ENCODE data around the gene SUCLG2. TPM values are rescaled to one million over a fixed set of nuclear protein-coding genes. Genes with fewer than 3 reads are reported as not detected.

SUCLG2 gene
- total RNA-seq, 1 donor from 2014 or later, result 33.8 TPM

GRCh38 chr3:67529915-67530314, 124.5 kb downstream of the SUCLG2 start:
- H3K27me3 Mint-ChIP-seq (ENCODE audit: unreplicated experiment), result no peaks in the 10 kb centered on the region
- H3K4me1 Mint-ChIP-seq (ENCODE audit: unreplicated experiment), result peaks cover 14% of the 10 kb centered on the region
- no peak for DNase-seq (ENCODE audit: low spot score)
- no peak overlapping the region for H3K27ac Mint-ChIP-seq (ENCODE audit: unreplicated experiment)
- H3K9me3 Mint-ChIP-seq (ENCODE audit: unreplicated experiment), result no peaks in the 10 kb centered on the region
- H3K36me3 Mint-ChIP-seq (ENCODE audit: low read depth, unreplicated experiment), result peaks cover 4% of the 10 kb centered on the region
- TF ChIP-seq CTCF (IDR thresholded peaks at IDR 0.05; ENCODE audit: unreplicated experiment), result no peak
- H3K4me3 Mint-ChIP-seq (ENCODE audit: unreplicated experiment), result no peak overlapping the region

GRCh38 chr3:67529337-67529736, 125.1 kb downstream of the SUCLG2 start:
- DNase-seq (ENCODE audit: low spot score), result no peak
- peaks cover 4% of the 10 kb centered on the region for H3K36me3 Mint-ChIP-seq (ENCODE audit: low read depth, unreplicated experiment)
- no peaks in the 10 kb centered on the region for H3K27me3 Mint-ChIP-seq (ENCODE audit: unreplicated experiment)
- no peak overlapping the region for H3K4me3 Mint-ChIP-seq (ENCODE audit: unreplicated experiment)
- H3K9me3 Mint-ChIP-seq (ENCODE audit: unreplicated experiment), result no peaks in the 10 kb centered on the region
- H3K27ac Mint-ChIP-seq (ENCODE audit: unreplicated experiment), result no peak overlapping the region
- no peak for TF ChIP-seq CTCF (IDR thresholded peaks at IDR 0.05; ENCODE audit: unreplicated experiment)
- peaks cover 14% of the 10 kb centered on the region for H3K4me1 Mint-ChIP-seq (ENCODE audit: unreplicated experiment)

GRCh38 chr3:67526246-67526645, 128.2 kb downstream of the SUCLG2 start:
- no peak for DNase-seq (ENCODE audit: low spot score)
- Mint-ChIP-seq H3K27me3 (ENCODE audit: unreplicated experiment) (no peaks in the 10 kb centered on the region), H3K27ac (ENCODE audit: unreplicated experiment) (no peak overlapping the region), H3K36me3 (ENCODE audit: low read depth, unreplicated experiment) (peaks cover 4% of the 10 kb centered on the region), H3K4me1 (ENCODE audit: unreplicated experiment) (peaks cover 14% of the 10 kb centered on the region), H3K9me3 (ENCODE audit: unreplicated experiment) (no peaks in the 10 kb centered on the region), H3K4me3 (ENCODE audit: unreplicated experiment) (no peak overlapping the region)
- no peak for TF ChIP-seq CTCF (IDR thresholded peaks at IDR 0.05; ENCODE audit: unreplicated experiment)

GRCh38 chr3:67524046-67524445, 130.4 kb downstream of the SUCLG2 start:
- no peaks in the 10 kb centered on the region for H3K27me3 Mint-ChIP-seq (ENCODE audit: unreplicated experiment)
- H3K27ac Mint-ChIP-seq (ENCODE audit: unreplicated experiment), result no peak overlapping the region
- DNase-seq (ENCODE audit: low spot score), result no peak
- no peaks in the 10 kb centered on the region for H3K9me3 Mint-ChIP-seq (ENCODE audit: unreplicated experiment)
- no peak overlapping the region for H3K4me3 Mint-ChIP-seq (ENCODE audit: unreplicated experiment)
- peaks cover 10% of the 10 kb centered on the region for H3K4me1 Mint-ChIP-seq (ENCODE audit: unreplicated experiment)
- H3K36me3 Mint-ChIP-seq (ENCODE audit: low read depth, unreplicated experiment), result peaks cover 4% of the 10 kb centered on the region
- no peak for TF ChIP-seq CTCF (IDR thresholded peaks at IDR 0.05; ENCODE audit: unreplicated experiment)

GRCh38 chr3:67522081-67522480, 132.3 kb downstream of the SUCLG2 start:
- no peak overlapping the region for H3K27ac Mint-ChIP-seq (ENCODE audit: unreplicated experiment)
- H3K9me3 Mint-ChIP-seq (ENCODE audit: unreplicated experiment), result no peaks in the 10 kb centered on the region
- no peak for TF ChIP-seq CTCF (IDR thresholded peaks at IDR 0.05; ENCODE audit: unreplicated experiment)
- no peaks in the 10 kb centered on the region for H3K36me3 Mint-ChIP-seq (ENCODE audit: low read depth, unreplicated experiment)
- no peak overlapping the region for H3K4me3 Mint-ChIP-seq (ENCODE audit: unreplicated experiment)
- H3K4me1 Mint-ChIP-seq (ENCODE audit: unreplicated experiment), result peaks cover 4% of the 10 kb centered on the region
- no peaks in the 10 kb centered on the region for H3K27me3 Mint-ChIP-seq (ENCODE audit: unreplicated experiment)
- DNase-seq (ENCODE audit: low spot score), result no peak

All from endothelial cell (in vitro differentiated cells).